ENCODE data around the gene EIPR1. TPM values are rescaled to one million over a fixed set of nuclear protein-coding genes. Genes with fewer than 3 reads are reported as not detected.
"Not testable (repeated sequence)": the region's sequence is repeated elsewhere in the genome, so short reads cannot be mapped to it uniquely, and the experiment has no call there.

EIPR1 gene
- polyA plus RNA-seq, 3 donors from 2014 or later, result 37.1 to 47.7 (median 41.1) TPM

DNA sequence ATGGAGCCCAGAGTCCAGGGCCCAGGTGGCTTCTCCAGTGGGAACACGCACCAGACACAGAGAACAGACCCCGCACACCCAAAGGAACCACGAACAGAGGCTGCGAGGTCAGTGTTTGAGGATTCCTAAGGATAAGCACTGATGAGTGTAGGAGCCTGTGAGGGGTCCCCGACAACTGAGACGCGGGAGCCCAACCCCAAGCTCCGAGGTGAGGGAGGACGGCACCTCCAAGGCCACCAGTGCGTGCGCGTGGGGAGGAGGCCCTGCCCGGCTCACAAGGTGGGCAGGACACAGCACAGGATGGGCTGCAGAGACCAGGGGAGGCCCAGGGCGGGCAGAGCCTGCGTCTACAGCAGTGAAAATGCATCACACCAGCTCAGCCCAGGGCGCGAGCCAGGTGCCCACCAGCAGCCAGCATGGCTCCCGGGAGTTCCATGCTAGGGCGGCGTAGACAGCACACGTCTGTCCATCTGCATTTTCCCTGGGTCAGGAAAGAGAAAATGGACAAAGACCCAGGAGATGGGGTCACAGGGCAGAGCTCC is 189.1 kb downstream of the EIPR1 start:
- Mint-ChIP-seq H3K27ac (no peak overlapping the region), H3K36me3 (peaks cover 0 to 29% (median 5%) of the 10 kb centered on the region in 3 donors), H3K4me3 (no peak overlapping the region), H3K27me3 (ENCODE audit: low read depth in 3 of 3) (peaks cover 0 to 5% (median 2%) of the 10 kb centered on the region in 3 donors), H3K9me3 (no peaks in the 10 kb centered on the region), H3K4me1 (no peaks in the 10 kb centered on the region)
- no peak for DNase-seq

GRCh38 chr2:3187467-3187866 is 190.2 kb downstream of the EIPR1 start:
- Mint-ChIP-seq H3K9me3 (no peaks in the 10 kb centered on the region), H3K27me3 (ENCODE audit: low read depth in 3 of 3) (peaks cover 0 to 5% (median 2%) of the 10 kb centered on the region in 3 donors), H3K4me1 (no peaks in the 10 kb centered on the region)

GRCh38 chr2:3186766-3187165 is 190.9 kb downstream of the EIPR1 start:
- Mint-ChIP-seq H3K27me3 (ENCODE audit: low read depth in 3 of 3) (peaks cover 0 to 5% (median 2%) of the 10 kb centered on the region in 3 donors), H3K4me3 (no peak overlapping the region), H3K4me1 (no peaks in the 10 kb centered on the region), H3K36me3 (peaks cover 0 to 22% (median 3%) of the 10 kb centered on the region in 3 donors), H3K27ac (no peak overlapping the region), H3K9me3 (no peaks in the 10 kb centered on the region)
- DNase-seq, result no peak

More at GRCh38 chr2:3187467-3187866, 190.2 kb downstream of the EIPR1 start:
- Mint-ChIP-seq H3K27ac (no peak overlapping the region), H3K4me3 (no peak overlapping the region), H3K36me3 (peaks cover 0 to 23% (median 5%) of the 10 kb centered on the region in 3 donors)
- no peak for DNase-seq

GRCh38 chr2:3185910-3186309 is 191.7 kb downstream of the EIPR1 start:
- Mint-ChIP-seq H3K36me3 (peaks cover 0 to 22% (median 0%) of the 10 kb centered on the region in 3 donors), H3K27ac (peak overlapping the region in 1 of 6 donors; percentile 5), H3K9me3 (no peaks in the 10 kb centered on the region), H3K4me1 (no peaks in the 10 kb centered on the region), H3K27me3 (ENCODE audit: low read depth in 3 of 3) (peaks cover 0 to 5% (median 2%) of the 10 kb centered on the region in 3 donors), H3K4me3 (no peak overlapping the region)
- DNase-seq, result no peak

DNA sequence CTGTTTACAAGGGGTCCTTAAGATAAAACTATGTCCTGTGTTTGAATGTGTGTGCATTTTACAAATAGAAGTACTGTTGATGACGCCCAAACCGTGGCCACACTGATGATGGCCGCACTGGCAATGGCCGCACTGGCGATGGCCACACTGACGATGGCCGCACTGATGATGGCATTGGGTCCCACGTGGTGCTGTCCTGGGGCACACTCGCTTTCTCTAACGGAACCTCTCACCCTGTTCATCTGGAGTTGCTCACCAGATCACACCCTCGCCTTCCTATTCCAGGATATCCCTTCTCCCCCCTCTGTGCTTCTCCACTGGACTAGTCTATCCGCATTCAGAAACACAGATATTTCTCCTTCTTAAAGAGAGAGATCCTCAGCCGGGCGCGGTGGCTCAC is 192.4 kb downstream of the EIPR1 start:
- peaks cover 0 to 19% (median 0%) of the 10 kb centered on the region in 3 donors for H3K36me3 Mint-ChIP-seq
- H3K27me3 Mint-ChIP-seq (ENCODE audit: low read depth in 3 of 3), result peaks cover 0 to 5% (median 2%) of the 10 kb centered on the region in 3 donors
- peak overlapping the region in 1 of 6 donors; percentile 49 for H3K27ac Mint-ChIP-seq
- DNase-seq, result no peak
- H3K9me3 Mint-ChIP-seq, result no peaks in the 10 kb centered on the region
- H3K4me3 Mint-ChIP-seq, result no peak overlapping the region
- no peaks in the 10 kb centered on the region for H3K4me1 Mint-ChIP-seq

DNA sequence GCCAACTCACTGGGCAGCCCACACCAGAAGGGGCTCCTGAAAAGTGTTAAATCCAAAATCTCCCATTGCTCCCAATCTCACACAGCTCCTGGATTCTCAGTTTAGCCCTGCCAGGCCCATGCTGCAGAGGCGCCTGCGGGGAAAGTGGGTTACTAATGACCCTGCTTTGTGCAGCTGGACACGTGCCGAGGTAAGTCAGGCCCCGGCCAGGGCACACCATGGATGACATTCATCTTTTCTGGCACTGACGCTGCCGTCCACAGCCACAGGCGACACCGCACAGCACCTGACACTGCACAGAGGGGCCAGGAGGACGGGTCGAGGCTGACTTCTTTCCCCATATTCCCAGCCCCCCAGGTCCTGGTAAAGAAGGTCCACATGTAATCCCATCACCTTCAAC is 193.5 kb downstream of the EIPR1 start:
- H3K27ac Mint-ChIP-seq, result no peak overlapping the region
- no peak for DNase-seq
- no peaks in the 10 kb centered on the region for H3K9me3 Mint-ChIP-seq
- no peaks in the 10 kb centered on the region for H3K4me1 Mint-ChIP-seq
- no peak overlapping the region for H3K4me3 Mint-ChIP-seq
- H3K27me3 Mint-ChIP-seq (ENCODE audit: low read depth in 3 of 3), result peaks cover 0 to 5% (median 2%) of the 10 kb centered on the region in 3 donors
- H3K36me3 Mint-ChIP-seq, result peaks cover 0 to 16% (median 0%) of the 10 kb centered on the region in 3 donors

DNA sequence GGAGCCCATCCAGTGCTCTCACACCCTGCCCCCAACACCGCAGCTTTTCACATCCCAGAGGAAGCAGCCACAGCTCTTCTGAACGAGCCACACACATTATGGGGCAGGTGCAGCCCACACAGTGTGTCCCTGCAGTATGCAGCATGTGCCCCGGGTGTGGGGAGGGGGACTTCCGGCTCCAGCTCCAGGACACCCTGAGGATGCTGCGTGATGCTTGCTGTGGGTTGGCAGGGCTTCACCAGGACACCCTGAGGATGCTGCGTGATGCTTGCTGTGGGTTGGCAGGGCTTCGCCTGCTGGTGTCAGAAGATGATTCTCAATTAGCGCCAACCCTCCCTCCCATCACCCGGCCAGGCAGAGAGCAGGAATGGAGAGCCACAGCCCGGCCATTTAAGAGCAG is 193.9 kb downstream of the EIPR1 start:
- H3K4me3 Mint-ChIP-seq, result no peak overlapping the region
- no peaks in the 10 kb centered on the region for H3K9me3 Mint-ChIP-seq
- no peak overlapping the region for H3K27ac Mint-ChIP-seq
- H3K36me3 Mint-ChIP-seq, result peaks cover 0 to 13% (median 0%) of the 10 kb centered on the region in 3 donors
- no peak for DNase-seq
- no peaks in the 10 kb centered on the region for H3K4me1 Mint-ChIP-seq
- peaks cover 0 to 5% (median 2%) of the 10 kb centered on the region in 3 donors for H3K27me3 Mint-ChIP-seq (ENCODE audit: low read depth in 3 of 3)

DNA sequence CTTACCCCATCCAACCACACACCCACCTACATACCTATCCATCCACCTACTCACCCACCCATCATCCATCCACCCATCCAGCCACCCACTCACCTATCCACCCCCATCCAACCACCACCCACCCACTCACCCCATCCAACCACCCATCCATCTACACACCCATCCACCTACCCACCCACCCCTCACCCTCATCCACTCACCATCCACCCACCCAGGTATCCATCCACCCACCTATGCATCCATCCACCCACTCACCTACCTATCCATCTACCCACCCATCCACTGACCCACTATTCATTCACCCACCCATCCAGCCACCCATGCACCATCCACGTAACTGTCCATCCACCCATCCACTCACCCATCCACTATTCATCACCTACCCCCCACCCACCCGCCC is 194.8 kb downstream of the EIPR1 start:
- no peak overlapping the region for H3K4me3 Mint-ChIP-seq
- H3K27me3 Mint-ChIP-seq (ENCODE audit: low read depth in 3 of 3), result peaks cover 0 to 3% (median 2%) of the 10 kb centered on the region in 3 donors
- no peak overlapping the region for H3K27ac Mint-ChIP-seq
- DNase-seq, result no peak
- H3K36me3 Mint-ChIP-seq, result peaks cover 0 to 13% (median 0%) of the 10 kb centered on the region in 3 donors
- H3K4me1 Mint-ChIP-seq, result no peaks in the 10 kb centered on the region
- H3K9me3 Mint-ChIP-seq, result no peaks in the 10 kb centered on the region

DNA sequence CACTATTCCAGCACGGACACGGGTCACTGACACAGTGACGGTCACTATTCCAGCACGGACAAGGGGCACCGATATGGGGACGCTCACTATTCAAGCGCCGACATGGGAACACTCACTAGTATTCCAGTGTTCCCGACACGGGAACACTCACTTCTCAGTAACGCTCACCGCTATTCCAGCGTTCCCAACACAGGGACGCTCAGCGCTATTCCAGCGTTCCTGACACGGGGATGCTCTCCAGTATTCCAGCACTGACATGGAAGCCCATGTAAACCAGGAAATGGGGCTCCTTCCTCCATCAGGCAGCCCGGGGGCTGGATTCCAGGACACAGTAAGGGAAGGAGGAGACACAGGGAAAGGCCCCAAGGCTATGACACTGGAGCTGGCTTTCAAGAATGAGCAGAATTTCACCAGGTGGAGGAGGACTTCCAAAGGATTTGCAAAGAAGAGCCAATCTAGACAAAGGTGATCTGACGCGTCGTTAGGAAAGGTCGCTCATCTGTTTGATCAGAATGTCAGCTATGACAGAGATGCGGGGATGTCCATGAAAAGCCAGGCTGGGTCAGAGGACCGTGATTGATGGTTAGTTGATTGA is 196.1 kb downstream of the EIPR1 start:
- H3K9me3 Mint-ChIP-seq, result no peaks in the 10 kb centered on the region
- no peak overlapping the region for H3K4me3 Mint-ChIP-seq
- H3K4me1 Mint-ChIP-seq, result no peaks in the 10 kb centered on the region
- no peak for DNase-seq
- H3K27me3 Mint-ChIP-seq (ENCODE audit: low read depth in 3 of 3), result peaks cover 0 to 1% (median 0%) of the 10 kb centered on the region in 3 donors
- peaks cover 0 to 13% (median 3%) of the 10 kb centered on the region in 3 donors for H3K36me3 Mint-ChIP-seq
- no peak overlapping the region for H3K27ac Mint-ChIP-seq

DNA sequence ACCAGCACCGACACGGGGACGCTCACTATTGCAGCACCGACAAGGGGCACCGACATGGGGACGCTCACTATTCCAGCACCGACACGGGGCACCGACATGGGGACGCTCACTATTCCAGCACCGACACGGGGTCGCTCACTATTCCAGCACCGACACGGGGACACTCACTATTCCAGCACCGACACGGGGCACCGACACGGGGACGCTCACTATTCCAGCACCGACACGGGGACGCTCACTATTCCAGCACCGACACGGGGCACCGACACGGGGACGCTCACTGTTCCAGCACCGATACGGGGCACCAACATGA is 196.8 kb downstream of the EIPR1 start:
- not testable (repeated sequence) for H3K27me3 Mint-ChIP-seq (ENCODE audit: low read depth in 3 of 3); H3K9me3 Mint-ChIP-seq; H3K4me1 Mint-ChIP-seq; DNase-seq; H3K27ac Mint-ChIP-seq; H3K36me3 Mint-ChIP-seq; H3K4me3 Mint-ChIP-seq

DNA sequence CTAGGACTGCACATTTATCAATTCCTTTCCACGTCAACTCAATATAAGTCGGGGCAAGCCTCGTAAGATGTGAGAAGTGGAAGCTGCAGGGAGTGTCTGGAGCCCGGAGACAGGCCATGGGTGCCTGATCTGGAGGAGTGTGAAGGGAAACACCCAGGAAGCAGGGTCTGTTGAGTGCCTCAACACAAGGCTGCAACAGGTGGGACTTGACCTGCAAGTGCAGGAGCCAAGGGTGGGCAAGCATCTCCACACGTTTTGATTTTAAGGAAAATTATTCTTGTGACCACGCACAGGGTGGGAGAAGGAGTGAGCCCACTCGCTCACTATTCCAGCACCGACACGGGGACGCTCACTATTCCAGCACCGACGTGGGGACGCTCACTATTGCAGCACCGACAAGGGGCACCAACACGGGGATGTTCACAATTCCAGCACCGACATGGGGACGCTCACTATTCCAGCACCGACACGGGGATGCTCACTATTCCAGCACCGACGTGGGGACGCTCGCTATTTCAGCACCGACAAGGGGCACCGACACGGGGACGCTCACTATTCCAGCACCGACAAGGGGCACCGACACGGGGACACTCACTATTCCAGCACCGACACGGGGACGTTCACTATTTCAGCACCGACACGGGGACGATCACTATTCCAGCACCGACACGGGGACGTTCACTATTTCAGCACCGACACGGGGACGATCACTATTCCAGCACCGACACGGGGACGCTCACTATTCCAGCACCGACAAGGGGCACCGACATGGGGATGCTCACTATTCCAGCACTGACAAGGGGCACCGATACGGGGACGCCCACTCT is 197.3 kb downstream of the EIPR1 start:
- no peak for DNase-seq
- no peak overlapping the region for H3K4me3 Mint-ChIP-seq
- H3K27ac Mint-ChIP-seq, result no peak overlapping the region
- H3K9me3 Mint-ChIP-seq, result no peaks in the 10 kb centered on the region
- no peaks in the 10 kb centered on the region for H3K4me1 Mint-ChIP-seq
- H3K36me3 Mint-ChIP-seq, result peaks cover 0 to 3% (median 2%) of the 10 kb centered on the region in 3 donors
- H3K27me3 Mint-ChIP-seq (ENCODE audit: low read depth in 3 of 3), result peaks cover 0 to under 1% (median 0%) of the 10 kb centered on the region in 3 donors

DNA sequence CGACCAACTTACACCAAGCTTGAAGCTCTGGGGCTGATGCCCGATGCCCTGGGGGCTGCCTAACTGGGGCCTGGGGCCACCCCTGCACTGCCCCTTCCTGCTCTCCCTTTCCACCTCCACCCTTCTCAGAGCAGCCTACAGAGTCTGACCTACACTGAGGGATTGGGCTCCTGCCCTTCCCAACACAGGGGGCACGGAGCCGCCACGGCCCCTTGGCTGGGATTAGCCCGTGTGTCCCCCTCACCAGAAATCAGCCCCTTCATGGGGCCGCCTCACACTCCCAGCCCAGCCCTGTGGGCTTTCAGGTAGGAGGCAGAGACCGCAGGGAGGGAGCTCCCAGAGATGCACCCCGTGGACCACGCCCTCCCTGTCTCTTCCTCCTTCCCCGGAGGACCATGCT is 198.0 kb downstream of the EIPR1 start:
- no peaks in the 10 kb centered on the region for H3K9me3 Mint-ChIP-seq
- H3K4me3 Mint-ChIP-seq, result no peak overlapping the region
- DNase-seq, result no peak
- peaks cover 0 to 3% (median 0%) of the 10 kb centered on the region in 3 donors for H3K36me3 Mint-ChIP-seq
- H3K4me1 Mint-ChIP-seq, result no peaks in the 10 kb centered on the region
- no peaks in the 10 kb centered on the region for H3K27me3 Mint-ChIP-seq (ENCODE audit: low read depth in 3 of 3)
- H3K27ac Mint-ChIP-seq, result no peak overlapping the region

DNA sequence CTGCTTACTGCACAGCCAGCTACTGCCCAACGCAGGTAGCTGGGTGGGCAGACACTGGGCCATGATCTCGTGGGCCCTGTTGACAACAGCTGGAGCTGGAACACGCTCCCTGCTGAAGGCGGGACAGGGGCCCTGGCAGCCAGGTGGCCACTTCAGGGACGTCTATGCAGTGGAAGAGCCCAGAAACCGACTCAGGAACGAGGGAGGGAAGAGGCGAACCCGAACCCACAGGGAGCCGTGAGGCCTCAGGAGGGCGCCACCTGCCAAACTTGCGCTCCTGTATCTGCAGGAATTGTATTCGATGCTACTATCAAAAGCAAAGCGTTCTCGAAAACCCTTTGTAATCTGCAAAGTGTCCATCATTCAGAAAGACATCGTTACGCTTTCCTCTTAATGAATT is 198.4 kb downstream of the EIPR1 start:
- Mint-ChIP-seq H3K4me3 (no peak overlapping the region), H3K27ac (no peak overlapping the region), H3K4me1 (no peaks in the 10 kb centered on the region), H3K27me3 (ENCODE audit: low read depth in 3 of 3) (no peaks in the 10 kb centered on the region), H3K36me3 (peaks cover 0 to 3% (median 0%) of the 10 kb centered on the region in 3 donors), H3K9me3 (no peaks in the 10 kb centered on the region)
- DNase-seq, result no peak

DNA sequence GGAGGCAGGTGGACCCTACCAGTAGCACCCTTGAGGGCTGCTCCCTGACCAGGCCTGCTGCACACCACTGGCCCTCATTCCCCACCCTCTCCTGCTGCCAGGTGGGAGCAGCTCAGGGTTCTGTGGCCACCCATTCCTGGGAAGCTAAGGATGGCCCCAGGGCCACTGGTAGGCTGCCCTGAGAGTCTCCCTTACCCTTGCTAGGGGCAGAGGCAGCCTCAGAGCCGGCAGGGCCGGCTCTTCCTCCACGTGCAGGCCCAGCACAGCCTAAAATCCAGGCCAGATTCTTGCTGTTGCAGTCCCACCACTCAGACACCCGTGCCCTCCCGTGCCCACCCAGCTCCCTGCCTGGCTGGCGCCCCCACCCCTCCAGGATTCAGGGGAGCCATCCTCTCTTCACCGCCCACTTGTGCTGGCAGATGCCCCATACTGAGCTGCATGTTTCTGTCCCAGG is 199.0 kb downstream of the EIPR1 start:
- Mint-ChIP-seq H3K27me3 (ENCODE audit: low read depth in 3 of 3) (no peaks in the 10 kb centered on the region), H3K27ac (no peak overlapping the region), H3K9me3 (no peaks in the 10 kb centered on the region), H3K4me1 (no peaks in the 10 kb centered on the region), H3K4me3 (no peak overlapping the region), H3K36me3 (peaks cover 0 to 4% (median 3%) of the 10 kb centered on the region in 3 donors)
- no peak for DNase-seq

Data from immature natural killer cell (primary cell).